Measurements from ENCODE around the gene APMAP. TPM values are rescaled to one million over a fixed set of nuclear protein-coding genes. Genes with fewer than 3 reads are reported as not detected.
A peak's percentile ranks its signal among the peaks of the same experiment; 100 is the strongest.

APMAP gene
- total RNA-seq, 4 donors from 2014 or later = 24.2 to 108 (median 29.3) TPM

GRCh38 chr20:24996449-24997377 is 4.2 kb upstream of the APMAP start:
- Histone ChIP-seq H3K9me3 (no peaks in the 10 kb centered on the region), H3K27ac (peak overlapping the region in 1 of 4 donors; percentile 25), H3K4me3 (no peak overlapping the region), H3K4me1 (peaks cover 42 to 45% of the 10 kb centered on the region in 2 donors), H3K27me3 (no peaks in the 10 kb centered on the region), H3K36me3 (no peaks in the 10 kb centered on the region)
- intact Hi-C loops (cut with DNase I; ENCODE audit: low total_unique reads) = no loop called here
- in situ Hi-C loops (cut with MboI; ENCODE audit: low sequenced_read_pairs in 4 of 4) = loop anchor here (5.0 to 25.0 kb wide), 10 partner anchors 66 to 1359 kb away; partner anchors contain the start of genes ABHD12 (in 3 of the 4), ENTPD6 (in 2 of the 4) and CST3 (in 1 of the 4)
- ATAC-seq (no peak), DNase-seq (no peak)
- no peak for TF ChIP-seq CTCF (IDR thresholded peaks at IDR 0.05 in 4 of 5, conservative IDR thresholded peaks at IDR 0.05 in 1 of 5)
- no peak for TF ChIP-seq POLR2A (IDR thresholded peaks at IDR 0.05)

GRCh38 chr20:24995741-24996448 is 3.3 kb upstream of the APMAP start:
- no peaks in the 10 kb centered on the region for H3K27me3 ChIP-seq
- TF ChIP-seq POLR2A (IDR thresholded peaks at IDR 0.05) (no peak), CTCF (IDR thresholded peaks at IDR 0.05 in 4 of 5, conservative IDR thresholded peaks at IDR 0.05 in 1 of 5) (no peak)
- in situ Hi-C loops (cut with MboI; ENCODE audit: low sequenced_read_pairs in 4 of 4) = loop anchor here (5.0 to 25.0 kb wide), 10 partner anchors 66 to 1359 kb away; partner anchors contain the start of genes ABHD12 (in 3 of the 4), ENTPD6 (in 2 of the 4) and CST3 (in 1 of the 4)
- H3K36me3 ChIP-seq = no peaks in the 10 kb centered on the region
- ATAC-seq (no peak), DNase-seq (no peak)
- no peak overlapping the region for H3K27ac ChIP-seq
- intact Hi-C loops (cut with DNase I; ENCODE audit: low total_unique reads) = loop anchor here (1.0 to 2.0 kb wide), 2 partner anchors 183 to 403 kb away; no protein-coding TSS in a partner anchor
- H3K9me3 ChIP-seq = no peaks in the 10 kb centered on the region
- H3K4me3 ChIP-seq = no peak overlapping the region
- H3K4me1 ChIP-seq = peaks cover 49 to 50% of the 10 kb centered on the region in 2 donors

- intact Hi-C loops (cut with DNase I; ENCODE audit: low total_unique reads) = loop anchor here (1.0 to 5.0 kb wide), 6 partner anchors 71 to 1352 kb away; partner anchors contain the start of genes ENTPD6 and PYGB
These were observed 2.2 kb upstream of the APMAP start for GRCh38 chr20:24994470-24995368.

More at GRCh38 chr20:24994470-24995368, 2.2 kb upstream of the APMAP start:
- Histone ChIP-seq H3K4me1 (peaks cover 41 to 47% of the 10 kb centered on the region in 2 donors), H3K4me3 (peak overlapping the region in 3 of 4 donors; percentile 25 to 37 (median 29)), H3K36me3 (no peaks in the 10 kb centered on the region), H3K9me3 (no peaks in the 10 kb centered on the region), H3K27me3 (no peaks in the 10 kb centered on the region), H3K27ac (peak overlapping the region; percentile 55 to 68 (median 64))
- in situ Hi-C loops (cut with MboI; ENCODE audit: low sequenced_read_pairs in 4 of 4) = loop anchor here (5.0 to 25.0 kb wide), 11 partner anchors 68 to 1357 kb away; partner anchors contain the start of genes ABHD12 (in 3 of the 4), ENTPD6 (in 2 of the 4), CST3 (in 1 of the 4) and GINS1 (in 1 of the 4)
- ATAC-seq = peak; percentile 54 to 56
- TF ChIP-seq CTCF (IDR thresholded peaks at IDR 0.05 in 4 of 5, conservative IDR thresholded peaks at IDR 0.05 in 1 of 5) = peak; percentile 95 to 98 (median 97)
- TF ChIP-seq POLR2A (IDR thresholded peaks at IDR 0.05) = no peak
- peak; percentile 60 to 81 for DNase-seq

Data from gastrocnemius medialis (tissue), 4 donors.